Measurements from ENCODE around the gene RGS3. TPM values are rescaled to one million over a fixed set of nuclear protein-coding genes. Genes with fewer than 3 reads are reported as not detected.

The RGS3 gene
- total and polyA plus RNA-seq, 12 donors = 65.4 to 201 (median 132) TPM

- H3K36me3 ChIP-seq = peaks cover 0 to 52% (median 20%) of the 10 kb centered on the region in 9 donors
- intact Hi-C loops (cut with DNase I) = loop anchor here (1.0 to 10.0 kb wide), 8 partner anchors 63 to 370 kb away; partner anchors contain the start of genes ALAD (in 1 of the 10), CDC26 (in 1 of the 10), FKBP15 (in 1 of the 10) and PRPF4 (in 1 of the 10)
- 70 to 71% methylated on average over 7 of the region's 7 CpGs for WGBS, 2 donors
- H3K4me3 ChIP-seq = no peak overlapping the region
- DNase-seq (no peak), ATAC-seq (no peak)
- TF ChIP-seq, protein P1, sequence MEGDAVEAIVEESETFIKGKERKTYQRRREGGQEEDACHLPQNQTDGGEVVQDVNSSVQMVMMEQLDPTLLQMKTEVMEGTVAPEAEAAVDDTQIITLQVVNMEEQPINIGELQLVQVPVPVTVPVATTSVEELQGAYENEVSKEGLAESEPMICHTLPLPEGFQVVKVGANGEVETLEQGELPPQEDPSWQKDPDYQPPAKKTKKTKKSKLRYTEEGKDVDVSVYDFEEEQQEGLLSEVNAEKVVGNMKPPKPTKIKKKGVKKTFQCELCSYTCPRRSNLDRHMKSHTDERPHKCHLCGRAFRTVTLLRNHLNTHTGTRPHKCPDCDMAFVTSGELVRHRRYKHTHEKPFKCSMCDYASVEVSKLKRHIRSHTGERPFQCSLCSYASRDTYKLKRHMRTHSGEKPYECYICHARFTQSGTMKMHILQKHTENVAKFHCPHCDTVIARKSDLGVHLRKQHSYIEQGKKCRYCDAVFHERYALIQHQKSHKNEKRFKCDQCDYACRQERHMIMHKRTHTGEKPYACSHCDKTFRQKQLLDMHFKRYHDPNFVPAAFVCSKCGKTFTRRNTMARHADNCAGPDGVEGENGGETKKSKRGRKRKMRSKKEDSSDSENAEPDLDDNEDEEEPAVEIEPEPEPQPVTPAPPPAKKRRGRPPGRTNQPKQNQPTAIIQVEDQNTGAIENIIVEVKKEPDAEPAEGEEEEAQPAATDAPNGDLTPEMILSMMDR (IDR thresholded peaks at IDR 0.05) = no peak
- H3K4me1 ChIP-seq = peaks cover 40 to 94% (median 87%) of the 10 kb centered on the region in 9 donors
- no peaks in the 10 kb centered on the region for H3K27me3 ChIP-seq
- H3K27ac ChIP-seq = peak overlapping the region in 8 of 10 donors; percentile 57 to 98 (median 94)
- no peaks in the 10 kb centered on the region for H3K9me3 ChIP-seq
Observed at GRCh38 chr9:113591899-113592625, 128.5 kb downstream of the RGS3 start.

- Histone ChIP-seq H3K27ac (peak overlapping the region; percentile 54 to 98 (median 90)), H3K4me3 (peak overlapping the region in 7 of 10 donors; percentile 70 to 90 (median 81)), H3K27me3 (no peaks in the 10 kb centered on the region), H3K36me3 (peaks cover 0 to 55% (median 30%) of the 10 kb centered on the region in 9 donors), H3K9me3 (no peaks in the 10 kb centered on the region), H3K4me1 (peaks cover 39 to 94% (median 87%) of the 10 kb centered on the region in 9 donors)
- intact Hi-C loops (cut with DNase I) = loop anchor here in 7 of 10 donors (1.0 to 10.0 kb wide), 6 partner anchors 62 to 371 kb away; partner anchors contain the start of genes ALAD (in 1 of the 7), CDC26 (in 1 of the 7), FKBP15 (in 1 of the 7) and PRPF4 (in 1 of the 7)
- TF ChIP-seq, protein P1 (IDR thresholded peaks at IDR 0.05) = no peak
- 63 to 71% methylated on average over 6 of the region's 6 CpGs for WGBS, 2 donors
- ATAC-seq = no peak
- no peak for DNase-seq
Observed at GRCh38 chr9:113592876-113593575, 129.5 kb downstream of the RGS3 start.

DNA sequence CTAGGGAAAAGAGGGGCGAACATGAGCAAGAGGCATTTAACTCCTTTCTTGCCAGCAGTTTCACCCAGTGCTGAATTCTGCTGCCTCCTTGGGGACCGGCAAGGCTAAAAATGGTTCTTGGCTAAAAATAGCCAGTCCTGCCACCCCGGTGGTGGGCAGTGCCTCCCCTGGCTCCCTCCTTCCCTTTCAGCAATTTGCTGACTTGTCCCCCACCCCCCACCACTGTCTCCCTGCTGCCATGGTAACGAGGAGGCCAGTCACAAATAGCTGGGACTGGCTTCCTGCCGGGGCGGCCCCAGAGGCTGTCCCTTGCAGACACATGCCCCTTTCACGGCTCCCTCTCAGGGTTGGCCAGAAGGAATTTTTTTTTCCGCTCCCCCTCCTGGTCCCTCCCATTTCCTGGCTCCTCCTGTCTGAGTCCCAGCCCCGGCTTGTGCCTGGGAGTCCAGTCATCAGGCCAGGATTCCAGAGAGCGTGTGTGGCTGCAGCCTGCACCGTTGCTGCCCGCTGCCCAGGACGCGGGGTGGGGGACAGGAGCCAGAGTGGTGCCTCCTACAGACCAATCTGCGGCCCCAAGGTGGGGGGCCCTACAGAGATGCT lies 130.3 kb downstream of the RGS3 start:
- H3K27ac ChIP-seq = peak overlapping the region; percentile 87 to 98 (median 94)
- DNase-seq = peak; percentile 94 to 97
- intact Hi-C loops (cut with DNase I) = loop anchor here in 6 of 10 donors (1.0 to 10.0 kb wide), 7 partner anchors 27 to 371 kb away; partner anchors contain the start of genes ALAD (in 1 of the 6), CDC26 (in 1 of the 6), FKBP15 (in 1 of the 6) and PRPF4 (in 1 of the 6)
- TF ChIP-seq, protein P1 (IDR thresholded peaks at IDR 0.05) = no peak
- H3K4me1 ChIP-seq = peaks cover 43 to 94% (median 87%) of the 10 kb centered on the region in 9 donors
- no peaks in the 10 kb centered on the region for H3K27me3 ChIP-seq
- no peaks in the 10 kb centered on the region for H3K9me3 ChIP-seq
- peak overlapping the region; percentile 65 to 90 (median 80) for H3K4me3 ChIP-seq
- H3K36me3 ChIP-seq = peaks cover 0 to 59% (median 30%) of the 10 kb centered on the region in 9 donors
- ATAC-seq = peak; percentile 89 to 93 (median 92)
- 1 to 4% methylated on average over 15 of the region's 15 CpGs for WGBS, 2 donors
